DMS 273 treated with DMSO at 0.1 percent for 48 hours (cell line): ENCODE results near the gene PPP2R1B.

Experiments used
- DNase-seq: peaks from one replicate; lab custom pipeline; 2025; lab: John Stamatoyannopoulos, UW

The PPP2R1B gene

DNA sequence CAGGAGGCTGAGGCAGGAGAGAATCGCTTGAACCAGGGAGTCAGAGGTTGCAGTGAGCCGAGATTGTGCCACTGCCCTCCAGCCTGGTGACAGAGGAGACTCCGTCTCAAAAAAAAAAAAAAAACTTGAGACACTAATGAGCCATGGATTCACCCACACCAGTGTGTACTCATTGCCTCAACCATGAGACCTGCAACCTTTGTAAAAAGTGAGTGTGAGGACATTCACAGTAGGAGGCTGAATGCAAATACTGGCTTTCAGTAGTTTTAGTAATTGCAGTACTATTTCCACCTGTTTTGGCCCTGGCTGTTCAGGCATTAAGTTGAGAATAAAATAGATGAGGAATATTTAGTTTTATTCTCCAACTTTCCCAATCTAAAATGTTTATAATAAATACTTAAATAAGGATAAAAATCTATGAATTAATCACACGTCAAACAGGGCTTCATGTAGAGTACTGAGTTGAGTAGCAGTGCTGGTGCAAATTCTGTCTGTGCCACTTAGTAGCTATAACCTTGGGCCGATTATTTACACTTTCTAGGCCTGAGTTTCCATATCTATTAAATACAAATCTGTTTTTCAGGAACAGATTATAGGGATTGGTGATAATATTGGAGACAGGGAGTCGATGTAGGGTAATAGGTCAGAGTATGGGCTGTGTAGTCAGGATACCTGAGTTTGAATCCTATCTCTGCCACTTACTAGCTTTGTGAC is 72.8 kb downstream of the PPP2R1B start:
- no peak for DNase-seq

DNA sequence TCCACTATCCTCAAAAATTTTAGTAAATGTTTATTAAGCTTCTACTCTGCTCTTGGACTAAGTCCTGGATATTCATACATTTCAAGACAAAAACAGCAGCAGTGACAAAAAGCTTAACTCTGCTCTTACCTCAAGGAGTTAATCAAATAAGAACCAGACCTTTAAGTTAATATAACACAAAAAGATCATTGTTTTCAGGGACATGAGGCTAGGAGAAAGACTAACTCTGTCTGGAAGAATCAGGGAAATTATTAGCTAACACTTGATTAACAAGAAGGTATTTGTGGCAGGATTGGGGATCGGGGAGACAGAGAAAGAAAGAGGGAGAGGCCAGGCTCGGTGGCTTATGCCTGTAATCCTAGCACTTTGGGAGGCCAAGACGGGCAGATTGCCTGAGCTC is 74.4 kb downstream of the PPP2R1B start:
- DNase-seq = no peak

DNA sequence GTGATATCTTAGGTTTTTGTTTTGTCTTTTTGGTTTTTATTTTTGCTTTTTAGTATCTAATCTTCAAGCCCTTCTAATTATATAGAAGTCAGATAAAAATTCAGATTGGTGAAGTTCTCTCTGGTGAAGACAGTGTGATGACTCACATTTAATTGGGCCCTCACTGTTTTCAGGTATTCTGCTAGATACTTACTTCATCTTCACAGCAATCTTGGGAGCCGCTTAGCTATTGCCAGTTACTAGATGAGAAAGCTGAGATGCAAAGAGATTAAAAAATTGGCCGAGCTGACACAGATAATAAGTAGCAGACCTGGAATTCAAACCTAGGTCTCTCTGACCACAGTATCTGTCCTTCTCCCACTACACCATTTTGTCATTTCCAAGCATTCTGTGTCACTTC is 75.0 kb downstream of the PPP2R1B start:
- DNase-seq = no peak

DNA sequence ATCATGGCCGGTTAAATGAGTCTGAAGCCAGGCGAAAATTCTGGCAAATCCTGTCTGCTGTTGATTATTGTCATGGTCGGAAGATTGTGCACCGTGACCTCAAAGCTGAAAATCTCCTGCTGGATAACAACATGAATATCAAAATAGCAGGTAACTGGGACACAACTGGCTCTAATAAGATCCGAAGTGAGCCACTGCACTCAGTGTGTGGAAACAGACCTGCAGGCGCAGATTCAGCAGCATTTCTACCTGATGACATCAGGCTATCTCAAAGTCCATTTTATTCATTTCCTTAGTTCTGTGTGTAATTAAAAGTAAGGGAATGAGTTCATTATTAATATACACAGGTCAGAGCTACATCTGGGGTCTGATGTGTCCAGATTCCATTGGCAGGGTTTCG is 78.2 kb downstream of the PPP2R1B start:
- DNase-seq = no peak

DNA sequence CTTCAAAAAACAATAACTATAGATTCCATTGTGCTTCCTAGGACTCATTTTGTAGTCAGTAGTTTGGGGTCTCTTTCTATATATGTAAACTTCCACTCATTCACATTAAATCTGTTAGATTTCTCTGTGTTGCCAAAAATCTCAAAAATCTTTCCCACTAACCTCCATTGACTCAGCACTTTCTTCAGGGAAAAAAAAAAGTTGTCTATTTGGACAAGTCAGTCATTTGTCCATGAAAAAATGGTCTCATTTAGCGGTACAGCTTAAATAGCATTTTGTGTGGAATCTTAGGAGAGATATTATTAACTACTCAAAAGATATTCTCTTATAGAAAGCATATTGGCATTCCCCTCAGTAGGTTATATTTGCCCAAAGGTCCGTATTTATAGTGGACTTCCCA is 81.9 kb downstream of the PPP2R1B start:
- no peak for DNase-seq

DNA sequence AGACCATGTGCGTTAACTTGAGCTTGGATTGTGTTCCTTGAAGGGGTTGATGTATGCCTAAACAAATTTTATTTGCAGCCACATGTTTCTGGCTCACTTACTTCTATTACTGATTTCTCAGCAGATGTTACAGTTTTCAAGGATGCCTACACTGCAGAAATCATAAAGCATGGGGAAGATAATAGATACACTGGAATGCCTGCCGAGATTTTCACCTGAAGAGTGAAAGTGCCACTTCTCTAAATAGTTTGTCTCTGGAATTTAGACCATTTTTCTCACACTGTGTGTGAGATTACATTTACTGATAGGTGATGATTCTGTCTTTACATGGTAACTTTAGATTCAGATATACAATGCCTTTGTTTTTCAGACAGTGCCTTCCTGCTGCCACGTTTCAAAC is 82.4 kb downstream of the PPP2R1B start:
- no peak for DNase-seq

DNA sequence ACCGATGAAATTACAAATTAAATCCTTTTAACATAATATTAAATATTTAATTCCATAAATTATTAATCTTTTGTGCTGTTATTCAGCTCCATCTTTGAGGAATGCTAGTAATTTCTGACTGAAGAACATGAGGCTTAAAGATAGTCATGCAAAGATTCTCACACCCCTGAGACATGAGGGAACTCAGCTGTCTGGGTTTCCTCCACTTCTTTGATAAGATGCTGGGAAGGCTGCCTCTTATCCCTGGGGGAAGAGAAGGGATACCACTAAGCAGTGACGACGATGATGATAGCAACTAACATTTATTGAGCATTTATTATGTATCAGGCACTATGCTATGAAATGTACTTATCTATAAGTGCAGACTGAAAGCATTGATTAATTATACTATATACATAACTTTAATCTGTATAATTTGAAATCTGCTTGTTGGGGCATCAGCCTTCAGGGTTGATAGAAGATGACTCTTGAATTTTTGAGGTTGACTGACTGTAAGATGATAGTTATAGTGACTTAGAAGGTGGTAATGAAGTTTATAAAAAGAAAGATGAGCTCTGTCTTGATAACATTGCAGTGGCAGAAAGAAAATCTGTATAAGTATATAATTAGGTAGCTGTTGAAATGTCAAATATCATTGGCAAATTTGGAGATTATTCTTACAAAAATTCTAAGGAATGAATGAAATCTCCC is 85.6 kb downstream of the PPP2R1B start:
- DNase-seq = no peak
